NOMO-1 (cell line): ENCODE data around the gene CDAN1.
"Not testable (repeated sequence)": the region's sequence is repeated elsewhere in the genome, so short reads cannot be mapped to it uniquely, and the experiment has no call there.

Experiments
- DNase-seq, 2 experiments: peaks; one replicate each; lab custom pipeline; 2025; ENCODE audit not compliant: unreplicated experiment in 2 of 2; lab: John Stamatoyannopoulos, UW

The CDAN1 gene, protein sequence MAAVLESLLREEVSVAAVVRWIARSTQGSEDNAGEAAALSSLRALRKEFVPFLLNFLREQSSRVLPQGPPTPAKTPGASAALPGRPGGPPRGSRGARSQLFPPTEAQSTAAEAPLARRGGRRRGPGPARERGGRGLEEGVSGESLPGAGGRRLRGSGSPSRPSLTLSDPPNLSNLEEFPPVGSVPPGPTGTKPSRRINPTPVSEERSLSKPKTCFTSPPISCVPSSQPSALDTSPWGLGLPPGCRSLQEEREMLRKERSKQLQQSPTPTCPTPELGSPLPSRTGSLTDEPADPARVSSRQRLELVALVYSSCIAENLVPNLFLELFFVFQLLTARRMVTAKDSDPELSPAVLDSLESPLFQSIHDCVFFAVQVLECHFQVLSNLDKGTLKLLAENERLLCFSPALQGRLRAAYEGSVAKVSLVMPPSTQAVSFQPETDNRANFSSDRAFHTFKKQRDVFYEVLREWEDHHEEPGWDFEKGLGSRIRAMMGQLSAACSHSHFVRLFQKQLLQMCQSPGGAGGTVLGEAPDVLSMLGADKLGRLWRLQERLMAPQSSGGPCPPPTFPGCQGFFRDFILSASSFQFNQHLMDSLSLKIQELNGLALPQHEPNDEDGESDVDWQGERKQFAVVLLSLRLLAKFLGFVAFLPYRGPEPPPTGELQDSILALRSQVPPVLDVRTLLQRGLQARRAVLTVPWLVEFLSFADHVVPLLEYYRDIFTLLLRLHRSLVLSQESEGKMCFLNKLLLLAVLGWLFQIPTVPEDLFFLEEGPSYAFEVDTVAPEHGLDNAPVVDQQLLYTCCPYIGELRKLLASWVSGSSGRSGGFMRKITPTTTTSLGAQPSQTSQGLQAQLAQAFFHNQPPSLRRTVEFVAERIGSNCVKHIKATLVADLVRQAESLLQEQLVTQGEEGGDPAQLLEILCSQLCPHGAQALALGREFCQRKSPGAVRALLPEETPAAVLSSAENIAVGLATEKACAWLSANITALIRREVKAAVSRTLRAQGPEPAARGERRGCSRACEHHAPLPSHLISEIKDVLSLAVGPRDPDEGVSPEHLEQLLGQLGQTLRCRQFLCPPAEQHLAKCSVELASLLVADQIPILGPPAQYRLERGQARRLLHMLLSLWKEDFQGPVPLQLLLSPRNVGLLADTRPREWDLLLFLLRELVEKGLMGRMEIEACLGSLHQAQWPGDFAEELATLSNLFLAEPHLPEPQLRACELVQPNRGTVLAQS

DNA sequence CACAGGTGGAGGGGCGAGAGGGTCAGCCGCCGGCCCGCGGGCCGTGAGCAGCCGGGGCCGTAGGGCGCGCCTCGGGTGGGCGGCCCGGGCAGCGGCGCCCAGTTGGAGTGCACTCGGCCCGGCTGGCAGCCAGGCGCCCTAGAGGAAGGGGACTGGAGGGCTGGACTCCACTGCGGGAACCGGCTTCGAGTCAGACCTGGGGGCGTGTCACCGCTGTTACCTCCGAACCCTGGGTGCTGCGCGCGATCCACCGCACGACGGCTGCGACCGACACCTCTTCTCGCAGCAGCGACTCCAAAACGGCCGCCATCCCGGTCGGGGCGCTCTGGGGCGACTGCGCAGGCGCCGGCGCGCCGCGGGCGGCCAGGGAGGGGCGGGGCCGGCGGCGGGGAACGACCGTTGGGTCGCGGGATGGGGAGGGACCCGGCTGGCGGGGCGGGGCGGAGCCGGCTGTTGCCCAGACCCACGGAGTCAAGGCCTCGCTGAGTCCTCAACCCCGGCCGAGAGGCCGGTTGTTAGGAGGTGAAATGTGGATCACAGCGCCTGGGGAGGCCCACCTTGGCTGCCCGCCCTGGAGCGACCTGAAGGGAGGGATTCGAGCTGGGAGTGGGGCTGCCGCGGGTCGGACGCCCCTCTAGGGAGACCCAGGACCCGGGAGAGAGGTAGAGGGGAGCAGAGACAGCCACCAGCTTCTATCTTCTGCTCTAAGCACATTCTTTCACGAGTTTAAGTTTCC lies at the start of gene CDAN1:
CDAN1 (minus strand) TSS at position 336 of the 736 bp plus-strand sequence; CDS start at position 310, 26 bp downstream.
- DNase-seq: peak; percentile 75 to 83

DNA sequence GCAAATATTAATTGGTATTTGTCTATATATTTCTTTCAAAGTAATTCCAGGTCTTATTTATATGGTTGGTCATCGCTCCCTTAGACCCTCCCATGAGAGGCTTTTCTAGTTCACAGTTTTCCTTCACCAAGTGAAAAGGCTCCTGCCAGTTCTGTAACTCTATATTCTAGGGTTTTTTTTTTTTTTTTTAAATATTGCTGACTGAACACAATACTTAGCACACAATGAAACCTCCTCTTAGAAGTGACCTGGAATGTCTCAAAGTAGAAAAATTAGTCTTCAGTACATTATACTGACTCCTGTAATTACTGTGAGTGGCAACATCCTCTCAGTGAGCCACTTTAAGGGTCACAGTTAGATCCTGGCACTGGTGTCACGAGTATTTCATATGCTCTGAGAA lies 48.6 kb upstream of the CDAN1 start:
- DNase-seq: no peak

DNA sequence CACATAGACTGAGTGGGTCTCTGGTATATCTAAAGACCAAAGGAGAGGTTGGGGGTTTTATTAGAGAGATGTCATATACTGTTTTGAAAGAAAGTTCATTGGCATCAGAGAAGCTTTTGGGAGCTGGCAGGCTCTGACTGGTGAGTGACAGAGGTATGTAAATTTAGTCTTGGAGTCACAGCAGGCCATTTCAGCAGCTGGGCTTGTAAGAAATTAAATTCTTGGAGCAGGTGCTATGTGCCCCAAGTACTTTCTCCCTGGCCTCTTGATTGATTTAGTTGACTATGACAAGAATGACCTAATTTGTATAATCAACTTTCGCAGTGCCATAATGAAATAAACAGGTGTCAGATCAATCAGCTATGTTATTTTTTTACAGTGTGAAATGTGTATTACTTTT lies 47.8 kb upstream of the CDAN1 start:
- no peak for DNase-seq

DNA sequence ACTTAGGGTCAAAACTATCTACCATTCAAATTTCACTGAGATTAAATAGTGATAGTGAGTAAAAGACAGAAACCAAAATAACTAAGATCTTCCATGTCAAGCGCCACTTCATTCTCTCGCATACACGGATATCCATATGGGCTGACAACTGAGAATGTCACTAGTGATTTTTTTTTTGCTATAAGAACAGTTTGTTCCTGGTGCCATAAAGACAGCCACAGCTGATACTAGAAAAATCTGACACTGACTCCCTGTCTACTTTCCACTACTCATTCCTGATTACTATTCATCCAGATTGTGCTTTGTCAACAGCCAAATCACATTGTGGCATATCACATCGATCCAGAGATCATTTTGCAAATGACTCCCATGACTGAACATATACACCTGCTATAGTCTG lies 45.8 kb upstream of the CDAN1 start:
- no peak for DNase-seq

DNA sequence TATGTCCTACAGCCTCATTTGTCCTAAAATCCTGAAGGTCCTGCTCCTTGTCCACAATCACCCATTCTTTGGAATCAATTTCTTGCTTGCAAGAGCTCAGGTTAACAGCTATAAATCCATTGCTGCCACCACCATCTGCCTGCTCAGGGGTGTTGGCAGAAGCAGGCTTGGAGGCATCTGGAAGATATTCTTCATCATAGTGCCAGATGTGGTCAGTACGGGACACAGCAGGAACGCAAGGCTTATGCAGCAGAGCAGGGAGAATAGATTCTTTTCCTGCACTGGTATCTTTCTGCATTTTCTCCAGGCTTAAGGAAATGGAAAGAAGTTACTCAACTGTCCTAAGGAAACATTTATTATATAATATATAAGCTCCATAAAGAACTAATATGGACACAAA lies 38.5 kb upstream of the CDAN1 start:
- DNase-seq: no peak

DNA sequence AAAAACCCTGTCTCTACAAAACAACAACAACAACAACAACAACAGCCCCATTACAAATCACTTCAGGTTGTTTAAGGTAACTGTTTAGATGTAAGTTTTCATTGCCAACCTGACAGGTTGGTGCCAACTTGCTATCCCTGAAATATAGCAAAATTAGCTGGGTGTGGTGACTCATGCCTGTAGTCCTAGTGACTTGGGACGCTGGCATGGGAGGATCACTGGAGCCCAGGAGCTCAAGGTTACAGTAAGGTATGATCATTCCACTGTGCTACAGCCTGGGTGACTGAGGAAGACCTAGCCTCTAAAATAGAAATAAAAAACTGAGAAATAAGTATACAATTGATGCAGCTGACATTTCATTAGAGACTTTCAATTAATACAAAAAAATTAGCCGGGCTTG lies 36.0 kb upstream of the CDAN1 start:
- DNase-seq: no peak

DNA sequence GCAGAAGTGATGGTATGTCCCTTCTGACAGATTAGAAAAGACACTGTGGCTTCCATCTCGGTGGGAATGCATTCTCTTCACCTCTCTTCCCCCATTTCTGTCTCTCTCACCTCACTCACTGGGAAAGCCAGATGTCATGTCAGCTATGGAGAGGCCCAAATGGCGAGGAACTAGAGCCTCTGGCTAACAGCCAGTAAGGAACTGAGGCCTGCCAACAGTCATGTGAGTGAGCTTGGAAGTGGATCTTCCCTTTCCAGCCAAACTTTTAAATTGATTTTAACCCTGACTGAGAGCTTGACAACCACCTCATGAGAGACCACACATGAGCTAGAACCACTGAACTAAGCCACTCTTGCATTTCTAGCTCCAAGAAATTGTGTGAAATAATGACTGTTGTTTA lies 35.2 kb upstream of the CDAN1 start:
- no peak for DNase-seq

DNA sequence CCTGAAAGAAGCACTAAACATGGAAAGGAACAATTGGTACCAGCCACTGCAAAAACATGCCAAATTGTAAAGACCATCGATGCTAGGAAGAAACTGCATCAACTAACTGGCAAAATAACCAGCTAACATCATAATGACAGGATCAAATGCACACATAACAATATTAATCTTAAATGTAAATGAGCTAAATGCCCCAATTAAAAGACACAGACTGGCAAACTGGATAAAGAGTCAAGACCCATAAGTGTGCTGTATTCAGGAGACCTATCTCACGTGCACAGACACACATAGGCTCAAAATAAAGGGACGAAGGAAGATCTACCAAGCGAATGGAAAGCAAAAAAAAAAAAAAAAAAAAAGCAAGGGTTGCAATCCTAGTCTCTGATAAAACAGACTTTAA lies 29.2 kb upstream of the CDAN1 start:
- not testable (repeated sequence) for DNase-seq

DNA sequence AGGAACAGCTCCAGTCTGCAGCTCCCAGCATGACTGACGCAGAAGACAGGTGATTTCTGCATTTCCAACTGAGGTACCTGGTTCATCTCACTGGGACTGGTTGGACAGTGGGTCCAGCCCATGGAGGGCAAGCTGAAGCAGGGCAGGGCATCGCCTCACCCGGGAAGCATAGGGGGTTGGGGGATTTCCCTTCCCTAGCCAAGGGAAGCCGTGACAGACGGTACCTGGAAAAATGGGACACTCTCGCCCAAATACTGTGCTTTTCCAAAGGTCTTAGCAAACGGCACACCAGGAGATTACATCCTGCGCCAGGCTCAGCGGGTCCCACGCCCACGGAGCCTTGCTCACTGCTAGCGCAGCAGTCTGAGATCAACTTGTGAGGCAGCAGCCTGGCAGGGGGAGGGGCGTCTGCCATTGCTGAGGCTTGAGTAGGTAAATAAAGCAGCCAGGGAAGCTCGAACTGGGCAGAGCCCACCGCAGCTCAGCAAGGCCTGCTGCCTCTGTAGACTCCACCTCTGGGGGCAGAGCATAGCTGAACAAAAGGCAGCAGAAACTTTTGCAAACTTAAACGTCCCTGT lies 27.3 kb upstream of the CDAN1 start:
- DNase-seq: not testable (repeated sequence)

DNA sequence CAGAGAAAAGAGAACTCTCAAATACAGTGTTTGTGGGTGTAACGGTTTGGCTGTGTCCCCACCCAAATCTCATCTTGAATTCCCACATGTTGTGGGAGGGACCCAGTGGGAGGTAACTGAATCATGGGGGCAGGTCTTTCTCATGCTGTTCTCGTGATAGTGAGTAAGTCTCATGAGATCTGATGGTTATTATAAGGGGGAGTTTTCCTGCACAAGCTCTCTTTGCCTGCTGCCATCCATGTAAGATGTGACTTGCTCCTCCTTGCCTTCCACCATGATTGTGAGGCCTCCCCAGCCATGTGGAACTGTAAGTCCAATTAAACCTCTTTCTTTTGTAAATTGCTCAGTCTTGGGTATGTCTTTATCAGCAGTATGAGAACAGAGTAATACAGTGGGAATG lies 24.9 kb upstream of the CDAN1 start:
- not testable (repeated sequence) for DNase-seq

DNA sequence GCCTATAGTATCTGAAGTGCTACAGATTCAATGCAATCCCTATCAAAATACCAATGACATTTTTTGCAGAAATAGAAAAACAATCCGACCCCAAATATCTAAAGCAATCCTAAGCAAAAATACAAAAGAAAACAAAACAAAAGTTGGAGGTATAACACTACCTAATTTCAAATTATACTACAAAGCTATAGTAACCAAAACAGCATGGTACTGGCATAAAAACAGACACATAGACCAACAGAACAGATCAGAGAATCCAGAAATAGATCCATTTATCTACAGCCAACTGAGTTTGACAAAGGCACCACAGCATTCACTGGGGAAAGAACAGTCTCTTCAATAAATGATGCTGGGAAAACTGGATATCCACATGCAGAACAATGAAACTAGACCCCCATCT lies 23.8 kb upstream of the CDAN1 start:
- no peak for DNase-seq

DNA sequence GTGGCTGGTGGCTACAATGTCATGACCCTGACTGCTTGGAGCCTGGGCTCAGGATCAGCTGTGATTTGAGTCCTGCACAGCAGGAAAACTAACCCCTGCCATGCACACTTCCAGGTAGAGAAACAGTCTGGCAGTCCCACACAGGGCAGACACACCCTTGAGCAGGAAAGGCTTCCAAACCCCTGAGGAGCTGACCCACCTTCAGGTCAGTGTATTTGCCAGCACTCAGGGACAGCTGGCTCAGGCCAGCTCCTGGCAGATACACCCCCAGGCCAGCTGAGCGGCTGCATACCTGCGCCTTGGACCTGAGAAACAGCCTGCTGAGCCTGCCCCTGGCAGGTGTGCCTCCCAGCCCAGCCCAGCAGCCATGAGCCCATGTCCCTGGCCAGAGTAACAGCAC lies 22.2 kb upstream of the CDAN1 start:
- no peak for DNase-seq

DNA sequence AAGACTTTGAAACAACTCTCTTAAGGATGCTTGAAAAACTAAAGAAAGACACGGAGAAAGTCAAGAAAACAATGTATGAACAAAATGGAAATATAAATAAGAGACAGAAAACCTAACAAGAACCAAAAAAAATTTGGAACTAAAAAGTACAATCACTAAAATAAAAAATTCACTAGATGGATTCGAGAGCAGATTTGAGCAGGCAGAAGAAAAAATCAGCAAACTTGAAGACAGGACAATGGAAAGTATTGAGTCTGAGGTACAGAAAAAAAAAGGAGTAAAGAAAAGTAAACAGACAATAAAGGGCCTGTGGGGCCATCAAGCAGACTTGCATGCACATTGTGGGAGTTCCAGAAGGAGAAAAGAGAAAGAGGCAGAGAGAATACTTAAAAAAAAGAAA lies 13.4 kb upstream of the CDAN1 start:
- no peak for DNase-seq

DNA sequence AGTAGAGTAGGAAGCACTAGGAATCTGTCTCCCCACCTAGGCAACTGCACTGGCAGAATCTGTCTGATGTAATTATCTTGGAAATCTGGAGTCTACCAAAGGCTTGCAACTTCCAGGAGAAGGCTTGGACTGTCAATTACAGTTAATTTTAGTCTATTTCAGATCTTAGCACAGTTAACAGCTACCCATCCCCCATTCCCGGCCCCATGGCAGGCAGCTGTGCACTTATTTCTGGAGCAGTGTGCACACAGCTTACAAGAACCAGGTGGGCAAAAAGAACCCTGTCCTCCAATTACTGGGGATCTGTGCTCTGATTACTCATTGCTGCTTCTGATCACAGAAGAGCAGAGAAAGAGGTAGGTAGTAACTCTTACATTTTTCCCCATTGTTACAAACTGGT lies 12.3 kb upstream of the CDAN1 start:
- no peak for DNase-seq

DNA sequence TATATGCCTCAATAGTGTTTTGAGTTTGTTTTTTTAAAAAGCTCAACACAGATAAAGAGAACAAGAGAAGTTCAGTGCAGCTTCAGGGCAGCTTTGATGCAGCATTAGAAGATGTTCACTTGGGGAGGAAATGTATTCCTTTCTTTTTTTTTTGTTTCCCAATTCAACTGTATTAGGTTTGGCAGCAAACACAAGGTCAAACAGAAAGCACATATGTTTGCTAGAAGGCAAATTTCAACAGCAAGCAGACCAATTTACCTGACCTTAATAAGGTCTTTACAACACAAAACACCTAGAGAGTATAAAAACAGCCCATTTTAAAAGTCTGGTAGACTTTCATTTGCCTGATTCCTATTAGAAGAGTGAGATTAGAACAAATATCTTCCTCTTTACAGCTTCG lies 7.3 kb upstream of the CDAN1 start:
- no peak for DNase-seq

DNA sequence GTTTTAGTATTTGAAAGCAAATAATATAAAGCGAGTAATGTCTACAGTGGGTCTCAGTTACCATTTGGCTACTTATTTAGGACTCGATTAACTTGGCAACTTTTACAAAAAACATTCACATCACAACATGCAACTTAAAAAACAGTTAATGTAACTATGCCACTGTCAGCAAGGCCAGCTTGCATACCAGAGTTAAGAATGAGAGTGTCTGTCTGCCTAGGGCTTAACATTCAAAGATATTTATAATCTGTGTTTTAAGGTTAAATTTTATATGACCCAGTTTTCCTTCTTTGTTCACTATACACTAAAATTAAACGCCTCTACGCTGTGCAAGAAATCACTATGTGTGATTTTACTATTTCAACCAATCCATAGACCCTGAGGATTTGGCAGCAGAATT lies 5.2 kb upstream of the CDAN1 start:
- DNase-seq: no peak

DNA sequence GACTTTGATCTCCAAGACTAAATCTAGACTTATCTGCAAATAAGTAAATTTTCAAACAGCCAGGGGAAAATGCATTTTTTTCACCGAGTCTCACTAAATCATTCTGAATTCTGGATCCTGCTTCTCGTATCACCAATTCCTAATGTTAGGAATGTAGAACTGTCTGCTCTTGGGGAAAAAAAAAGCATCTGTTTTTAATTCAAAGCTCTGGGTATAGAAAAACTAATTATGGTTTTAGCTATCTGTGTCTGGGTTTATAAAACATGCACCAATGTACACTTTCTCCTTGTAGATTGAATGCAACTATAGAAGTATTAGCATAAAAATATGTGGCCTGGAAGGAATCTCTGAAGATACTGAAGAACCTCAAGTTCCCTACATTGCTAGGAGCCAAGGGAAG lies 4.8 kb upstream of the CDAN1 start:
- DNase-seq: no peak

DNA sequence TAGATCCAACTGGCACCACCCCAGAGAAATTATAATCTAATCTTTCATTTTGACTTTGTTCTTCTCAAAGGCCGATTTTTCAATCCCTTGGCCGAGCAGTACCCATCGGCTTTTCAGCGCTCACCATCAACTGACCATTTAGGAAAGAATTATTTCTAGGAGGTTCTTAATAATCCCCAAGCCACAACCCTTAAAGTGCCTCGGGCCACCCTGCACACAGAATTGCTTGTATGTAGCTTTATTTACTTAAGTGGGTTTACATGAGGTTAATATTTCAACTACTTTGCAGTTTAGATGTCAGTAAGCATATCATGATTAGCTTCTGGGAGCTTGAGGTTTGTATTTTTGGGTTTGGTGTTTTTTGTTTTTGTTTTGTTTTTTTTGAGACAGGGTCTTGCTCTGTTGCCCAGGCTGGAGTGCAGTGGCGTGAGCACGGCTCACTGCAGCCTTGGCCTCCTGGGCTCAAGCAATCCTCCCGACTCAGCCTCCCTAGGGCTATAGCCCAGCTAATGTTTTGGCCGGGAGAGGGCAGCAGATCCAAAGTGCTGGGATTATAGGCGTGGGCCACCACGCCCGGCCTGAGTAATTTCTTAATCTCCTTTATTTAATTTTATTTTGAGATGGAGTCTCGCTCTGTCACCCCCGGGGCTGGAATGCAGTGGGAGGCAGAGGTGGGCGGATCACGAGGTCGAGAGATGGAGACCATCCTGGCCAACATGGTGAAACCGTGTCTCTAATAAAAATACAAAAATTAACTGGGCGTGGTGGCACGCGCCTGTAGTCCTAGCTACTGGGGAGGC lies 801 bp upstream of the CDAN1 start:
- peak; percentile 24 to 25 for DNase-seq

DNA sequence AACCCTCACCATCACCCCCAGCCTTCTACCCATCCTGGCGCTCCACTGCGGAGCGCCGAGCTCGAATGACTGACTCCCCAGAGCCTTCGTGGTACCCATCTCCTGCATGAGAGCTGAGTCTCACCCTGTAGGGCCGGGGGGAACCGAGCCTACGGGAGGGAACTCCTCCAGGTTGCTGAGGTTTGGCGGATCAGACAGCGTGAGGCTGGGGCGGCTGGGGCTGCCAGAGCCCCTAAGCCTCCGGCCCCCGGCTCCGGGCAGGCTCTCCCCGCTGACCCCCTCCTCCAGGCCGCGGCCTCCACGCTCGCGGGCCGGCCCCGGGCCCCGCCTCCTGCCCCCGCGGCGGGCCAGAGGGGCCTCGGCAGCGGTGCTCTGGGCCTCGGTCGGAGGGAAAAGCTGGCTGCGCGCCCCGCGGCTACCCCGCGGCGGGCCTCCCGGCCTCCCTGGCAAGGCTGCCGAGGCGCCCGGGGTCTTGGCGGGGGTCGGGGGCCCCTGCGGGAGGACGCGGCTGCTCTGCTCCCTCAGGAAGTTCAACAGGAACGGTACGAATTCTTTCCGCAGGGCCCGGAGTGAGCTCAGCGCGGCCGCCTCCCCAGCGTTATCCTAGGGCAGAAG lies 643 bp downstream of the CDAN1 start:
- DNase-seq: no peak
